ENCODE measurements around the gene MORN3. TPM values are rescaled to one million over a fixed set of nuclear protein-coding genes. Genes with fewer than 3 reads are reported as not detected.
"Not testable (repeated sequence)": the region's sequence is repeated elsewhere in the genome, so short reads cannot be mapped to it uniquely, and the experiment has no call there.

Gene MORN3
- total and polyA plus RNA-seq, 9 of the 15 experiments (the other 6 are each of a cell fraction or from before 2014, with no cell fraction given) = 0.09 to 0.27 (median 0.20) TPM

DNA sequence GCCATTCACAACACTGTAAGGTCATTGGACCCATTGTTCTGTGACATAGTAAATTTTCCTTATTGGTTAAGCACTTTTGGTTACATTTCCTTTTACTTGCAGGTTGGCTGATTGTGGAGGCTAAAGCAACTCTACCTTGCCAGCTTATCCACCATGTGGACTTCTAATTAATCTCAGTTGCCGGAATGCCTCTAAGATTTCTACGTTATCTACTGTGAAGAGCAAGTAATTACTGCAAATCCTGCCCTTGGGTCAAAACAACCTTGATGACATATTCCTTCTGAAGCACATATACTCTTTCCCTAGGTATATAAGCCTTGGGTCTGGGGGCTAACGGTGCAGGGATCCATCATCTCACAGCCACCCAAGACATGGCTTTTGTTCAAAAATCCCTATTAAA is 19.5 kb upstream of the MORN3 start:
- no peaks in the 10 kb centered on the region for H4K20me1 ChIP-seq (replicated peaks; ENCODE audit: control insufficient read depth, insufficient read depth, low read length)
- H3K9me1 ChIP-seq (ENCODE audit: control insufficient read depth, insufficient read depth, low read length) = no peaks in the 10 kb centered on the region
- intact Hi-C loops (cut with micrococcal nuclease) (no loop called here), in situ Hi-C loops (cut with MboI) (no loop called here)
- no peak overlapping the region for H3K9ac ChIP-seq (ENCODE audit: insufficient read depth in 1 of 2, low read depth in 2 of 2, low read length in 2 of 2)
- no peak overlapping the region for H2AFZ ChIP-seq (ENCODE audit: low read depth, low read length)
- FAIRE-seq = no peak
- H3K9me3 ChIP-seq (replicated peaks; ENCODE audit: control insufficient read depth, insufficient read depth, low read depth, low read length) = no peaks in the 10 kb centered on the region
- DNase-seq (ENCODE audit: extremely low read depth in 1 of 4, low spot score in 3 of 4) = no peak
- no peak overlapping the region for H3K4me3 ChIP-seq
- no peaks in the 10 kb centered on the region for H3K27me3 ChIP-seq (ENCODE audit: control insufficient read depth in 2 of 2, insufficient read depth in 2 of 2, low read length in 2 of 2)
- no peaks in the 10 kb centered on the region for H3K36me3 ChIP-seq (ENCODE audit: control insufficient read depth, insufficient read depth, low read length)
- H3K4me1 ChIP-seq (replicated peaks in 1 of 2; ENCODE audit: control insufficient read depth in 2 of 2, insufficient read depth in 2 of 2, low read length in 2 of 2) = peaks cover 0 to 15% of the 10 kb centered on the region in 2 experiments; a peak in 3 of 5 replicates
- no peaks in the 10 kb centered on the region for H3K79me2 ChIP-seq (ENCODE audit: control insufficient read depth, insufficient read depth, low read length)
- no TSS peak for BruUV-seq (replicated peaks)
- no peak for ATAC-seq
- no peak overlapping the region for H3K4me2 ChIP-seq (ENCODE audit: insufficient read depth, low read length)
- CTCF ChIA-PET (ENCODE audit: low intra/inter-chr PET ratio) = no interaction called here
- WGBS (ENCODE audit: insufficient coverage, low coverage, missing lambda C conversion rate) = 74% methylated on average over 3 of the region's 3 CpGs
- TF ChIP-seq KDM1A (IDR thresholded peaks at IDR 0.05) = peak; percentile 61 to 85; a peak in 3 of 4 replicates
- TF ChIP-seq, protein P1, sequence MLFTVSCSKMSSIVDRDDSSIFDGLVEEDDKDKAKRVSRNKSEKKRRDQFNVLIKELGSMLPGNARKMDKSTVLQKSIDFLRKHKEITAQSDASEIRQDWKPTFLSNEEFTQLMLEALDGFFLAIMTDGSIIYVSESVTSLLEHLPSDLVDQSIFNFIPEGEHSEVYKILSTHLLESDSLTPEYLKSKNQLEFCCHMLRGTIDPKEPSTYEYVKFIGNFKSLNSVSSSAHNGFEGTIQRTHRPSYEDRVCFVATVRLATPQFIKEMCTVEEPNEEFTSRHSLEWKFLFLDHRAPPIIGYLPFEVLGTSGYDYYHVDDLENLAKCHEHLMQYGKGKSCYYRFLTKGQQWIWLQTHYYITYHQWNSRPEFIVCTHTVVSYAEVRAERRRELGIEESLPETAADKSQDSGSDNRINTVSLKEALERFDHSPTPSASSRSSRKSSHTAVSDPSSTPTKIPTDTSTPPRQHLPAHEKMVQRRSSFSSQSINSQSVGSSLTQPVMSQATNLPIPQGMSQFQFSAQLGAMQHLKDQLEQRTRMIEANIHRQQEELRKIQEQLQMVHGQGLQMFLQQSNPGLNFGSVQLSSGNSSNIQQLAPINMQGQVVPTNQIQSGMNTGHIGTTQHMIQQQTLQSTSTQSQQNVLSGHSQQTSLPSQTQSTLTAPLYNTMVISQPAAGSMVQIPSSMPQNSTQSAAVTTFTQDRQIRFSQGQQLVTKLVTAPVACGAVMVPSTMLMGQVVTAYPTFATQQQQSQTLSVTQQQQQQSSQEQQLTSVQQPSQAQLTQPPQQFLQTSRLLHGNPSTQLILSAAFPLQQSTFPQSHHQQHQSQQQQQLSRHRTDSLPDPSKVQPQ (CRISPR knock-in tag; IDR thresholded peaks at IDR 0.05; ENCODE audit: borderline replicate concordance) = no peak
- H3K27ac ChIP-seq (ENCODE audit: extremely low read depth, low read depth, low read length) = no peak overlapping the region
- POLR2A ChIA-PET = interaction anchor here (1.5 kb wide), 1 partner anchor 10 kb away, joined by 3 read pairs; no protein-coding TSS in a partner anchor

DNA sequence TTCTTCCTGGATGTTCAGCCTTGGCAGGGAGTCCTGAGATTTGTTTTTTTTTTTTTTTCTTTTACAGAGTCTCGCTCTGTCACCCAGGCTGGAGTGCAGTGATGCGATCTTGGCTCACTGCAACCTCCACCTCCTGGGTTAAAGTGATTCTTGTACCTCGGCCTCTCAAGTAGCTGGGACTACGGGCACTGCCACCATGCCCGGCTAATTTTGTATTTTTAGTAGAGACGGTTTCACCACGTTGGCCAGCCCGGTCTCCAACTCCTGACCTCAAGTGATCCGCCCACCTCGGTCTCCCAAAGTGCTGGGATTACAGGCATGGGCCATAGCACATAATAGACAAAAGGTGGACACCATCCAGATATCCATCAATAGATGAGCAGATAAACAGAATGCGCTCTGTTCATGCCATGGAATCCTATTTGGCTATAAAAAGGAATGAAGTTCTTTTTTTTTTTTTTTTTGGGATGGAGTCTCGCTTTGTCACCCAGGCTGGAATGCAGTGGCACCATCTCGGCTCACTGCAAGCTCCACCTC is 10.3 kb upstream of the MORN3 start:
- H4K20me1 ChIP-seq (replicated peaks; ENCODE audit: control insufficient read depth, insufficient read depth, low read length); H3K4me1 ChIP-seq (replicated peaks in 1 of 2; ENCODE audit: control insufficient read depth in 2 of 2, insufficient read depth in 2 of 2, low read length in 2 of 2); H3K27me3 ChIP-seq (ENCODE audit: control insufficient read depth in 2 of 2, insufficient read depth in 2 of 2, low read length in 2 of 2); H3K4me2 ChIP-seq (ENCODE audit: insufficient read depth, low read length); H3K36me3 ChIP-seq (ENCODE audit: control insufficient read depth, insufficient read depth, low read length); H3K27ac ChIP-seq (ENCODE audit: extremely low read depth, low read depth, low read length); H2AFZ ChIP-seq (ENCODE audit: low read depth, low read length); H3K4me3 ChIP-seq; H3K79me2 ChIP-seq (ENCODE audit: control insufficient read depth, insufficient read depth, low read length); FAIRE-seq; BruUV-seq (replicated peaks); H3K9ac ChIP-seq (ENCODE audit: insufficient read depth in 1 of 2, low read depth in 2 of 2, low read length in 2 of 2); intact Hi-C loops (cut with micrococcal nuclease); H3K9me3 ChIP-seq (replicated peaks; ENCODE audit: control insufficient read depth, insufficient read depth, low read depth, low read length); H3K9me1 ChIP-seq (ENCODE audit: control insufficient read depth, insufficient read depth, low read length); DNase-seq (ENCODE audit: extremely low read depth in 1 of 4, low spot score in 3 of 4); ATAC-seq: not testable (repeated sequence)
- ChIA-PET POLR2A (interaction anchor here (1.2 kb wide), 1 partner anchor 10 kb away, joined by 3 read pairs; no protein-coding TSS in a partner anchor), CTCF (ENCODE audit: low intra/inter-chr PET ratio) (interaction anchor here (0.6 kb wide), 1 partner anchor 130 kb away, joined by 4 read pairs; no protein-coding TSS in a partner anchor)
- in situ Hi-C loops (cut with MboI) = loop anchor here (5.0 kb wide), 1 partner anchor 182 kb away; no protein-coding TSS in a partner anchor
- WGBS (ENCODE audit: insufficient coverage, low coverage, missing lambda C conversion rate) = 93% methylated on average over 11 of the region's 13 CpGs
